H1 (cell line): ENCODE data around the gene HOXC5. TPM values are rescaled to one million over a fixed set of nuclear protein-coding genes. Genes with fewer than 3 reads are reported as not detected.

Source experiments
- CTCF ChIA-PET: fragments of 300-600 bp; sonication (Branson Sonifier 250); formaldehyde crosslinking; loops from one replicate; lab custom pipeline; 2021; ENCODE audit not compliant: partially characterized antibody; lab: Charles Lee
- POLR2A ChIA-PET: fragments of 300-600 bp; sonication (Branson Sonifier 250); formaldehyde crosslinking; loops from one replicate; lab custom pipeline; 2021; ENCODE audit warnings: inconsistent platforms; ENCODE audit not compliant: partially characterized antibody; lab: Charles Lee
- DNase-seq, 2 experiments: peaks; one replicate each; pipeline versions ENCODE4 v3.0.0 to v3.0.0-alpha.2; 2010 to 2022; ENCODE audit warnings: low spot score in 2 of 2, low read depth in 1 of 2, mixed read lengths in 1 of 2
- FAIRE-seq: peaks from 2 replicates; lab custom pipeline; 2011; peaks lifted over from hg19 to GRCh38; lab: Jason Lieb, UNC
- H2AFZ ChIP-seq: 2 replicates; pipeline ENCODE4 v1.8.1; 2012; ENCODE audit warnings: low read length, inconsistent platforms
- H2AK5ac ChIP-seq: 2 replicates; pipeline ENCODE4 v1.6.1; 2013; ENCODE audit warnings: low read depth, low read length
- H2BK120ac ChIP-seq: replicated peaks from 2 replicates; pipeline ENCODE3; 2013; ENCODE audit warnings: low read depth, low read length, inconsistent platforms
- H2BK12ac ChIP-seq: 2 replicates; pipeline ENCODE4 v1.6.1; 2013; ENCODE audit warnings: low read depth, low read length
- H2BK15ac ChIP-seq: 2 replicates; pipeline ENCODE4 v1.6.1; 2013; ENCODE audit warnings: low read length
- H2BK20ac ChIP-seq: 2 replicates; pipeline ENCODE4 v1.6.1; 2013; ENCODE audit warnings: low read length
- H2BK5ac ChIP-seq: 2 replicates; pipeline ENCODE4 v1.6.1; 2013; ENCODE audit warnings: low read depth, low read length
- H3K14ac ChIP-seq: 2 replicates; pipeline ENCODE4 v1.6.1; 2013; ENCODE audit warnings: inconsistent platforms; ENCODE audit not compliant: insufficient read length
- H3K18ac ChIP-seq: 2 replicates; pipeline ENCODE4 v1.6.1; 2013; ENCODE audit warnings: low read length; ENCODE audit errors: extremely low read depth
- H3K23ac ChIP-seq: 2 replicates; pipeline ENCODE4 v1.6.1; 2013; ENCODE audit warnings: inconsistent platforms; ENCODE audit not compliant: insufficient read length
- H3K23me2 ChIP-seq: 2 replicates; pipeline ENCODE4 v1.6.1; 2013; ENCODE audit warnings: low read depth, low read length
- H3K27ac ChIP-seq: 2 replicates; pipeline ENCODE4 v1.6.1; 2011; ENCODE audit warnings: low read depth, low read length, inconsistent platforms
- H3K27me3 ChIP-seq, 4 experiments: replicated peaks in 1 of 4; 1 replicate in 1 of 4; 2 replicates in 3 of 4; pipeline versions ENCODE4 v1.6.1 to v1.8.1; 2011 to 2013; ENCODE audit warnings: low read length in 3 of 4, mild to moderate bottlenecking in 3 of 4, inconsistent platforms in 2 of 4, mixed read lengths in 2 of 4, moderate library complexity in 1 of 4; ENCODE audit not compliant: control insufficient read depth in 3 of 4, insufficient read depth in 3 of 4; ENCODE audit errors: extremely low read depth in 1 of 4
- H3K36me3 ChIP-seq, 4 experiments: 2 replicates each; pipeline versions ENCODE4 v1.6.1 to v1.8.1; 2011 to 2013; ENCODE audit warnings: mild to moderate bottlenecking in 4 of 4, low read length in 3 of 4, moderate library complexity in 2 of 4, control low read depth in 1 of 4, inconsistent platforms in 1 of 4; ENCODE audit not compliant: insufficient read depth in 4 of 4, control insufficient read depth in 2 of 4
- H3K4ac ChIP-seq: replicated peaks from 2 replicates; pipeline ENCODE3; 2013; ENCODE audit warnings: low read length, low read depth, mixed read lengths, inconsistent platforms; ENCODE audit not compliant: insufficient read length
- H3K4me1 ChIP-seq, 4 experiments: replicated peaks in 1 of 4; 1 replicate in 1 of 4; 2 replicates in 3 of 4; pipeline versions ENCODE4 v1.6.1 to v1.8.1; 2011 to 2013; ENCODE audit warnings: low read length in 3 of 4, inconsistent platforms in 2 of 4, mixed read lengths in 1 of 4; ENCODE audit not compliant: insufficient read depth in 4 of 4, control insufficient read depth in 3 of 4
- H3K4me2 ChIP-seq, 2 experiments: 2 replicates each; pipeline versions ENCODE4 v1.6.1 to v1.8.1; 2011 to 2013; ENCODE audit warnings: low read depth in 2 of 2, low read length in 2 of 2, control low read depth in 1 of 2, inconsistent platforms in 1 of 2, mild to moderate bottlenecking in 1 of 2; ENCODE audit not compliant: insufficient read depth in 1 of 2
- H3K4me3 ChIP-seq, 4 experiments: fragments of 200-600, 300-600 bp in 1 of 4; sonication (generic), shearing (Covaris generic), sonication (Bioruptor Twin) in 1 of 4; 2 replicates each; pipeline versions ENCODE4 v1.5.1 to v1.8.1; 2011 to 2016; ENCODE audit warnings: low read length in 4 of 4, low read depth in 3 of 4, control low read depth in 2 of 4, inconsistent platforms in 2 of 4, mild to moderate bottlenecking in 2 of 4, mixed read lengths in 1 of 4, moderate library complexity in 1 of 4; ENCODE audit not compliant: insufficient read depth in 2 of 4; ENCODE audit errors: extremely low read depth in 1 of 4
- H3K56ac ChIP-seq: replicated peaks from 2 replicates; pipeline ENCODE3; 2013; ENCODE audit warnings: low read depth, mild to moderate bottlenecking, mixed read lengths, low read length, inconsistent platforms; ENCODE audit not compliant: insufficient read length
- H3K79me1 ChIP-seq: 2 replicates; pipeline ENCODE4 v1.6.1; 2013; ENCODE audit warnings: low read depth, low read length, control low read depth
- H3K79me2 ChIP-seq, 2 experiments: 2 replicates each; pipeline versions ENCODE4 v1.6.1 to v1.8.1; 2012 to 2013; ENCODE audit warnings: low read length in 2 of 2, mild to moderate bottlenecking in 2 of 2, inconsistent platforms in 1 of 2; ENCODE audit not compliant: insufficient read depth in 2 of 2, control insufficient read depth in 1 of 2
- H3K9ac ChIP-seq, 4 experiments: replicated peaks in 1 of 4; 1 replicate in 1 of 4; 2 replicates in 3 of 4; pipeline versions ENCODE4 v1.6.1 to v1.8.1; 2011 to 2013; ENCODE audit warnings: low read depth in 3 of 4, low read length in 3 of 4, control low read depth in 2 of 4, mild to moderate bottlenecking in 2 of 4, moderate library complexity in 2 of 4, inconsistent platforms in 1 of 4; ENCODE audit errors: extremely low read depth in 1 of 4
- H3K9me3 ChIP-seq, 2 experiments: 2 replicates each; pipeline versions ENCODE4 v1.6.1 to v1.8.1; 2012 to 2013; ENCODE audit warnings: mild to moderate bottlenecking in 2 of 2, moderate library complexity in 2 of 2, control low read depth in 1 of 2, inconsistent platforms in 1 of 2, low read depth in 1 of 2, low read length in 1 of 2, mixed read lengths in 1 of 2; ENCODE audit not compliant: insufficient read depth in 2 of 2
- H4K20me1 ChIP-seq, 2 experiments: replicated peaks in 1 of 2; 2 replicates each; pipeline versions ENCODE3 to v1.8.1; 2011 to 2013; ENCODE audit warnings: inconsistent platforms in 2 of 2, low read length in 2 of 2, mild to moderate bottlenecking in 1 of 2; ENCODE audit not compliant: insufficient read depth in 2 of 2, control insufficient read depth in 1 of 2
- H4K5ac ChIP-seq: 2 replicates; pipeline ENCODE4 v1.6.1; 2013; ENCODE audit warnings: low read length, low read depth, mixed read lengths, inconsistent platforms; ENCODE audit not compliant: insufficient read length
- H4K8ac ChIP-seq: 2 replicates; pipeline ENCODE4 v1.8.0; 2013; ENCODE audit warnings: mild to moderate bottlenecking, moderate library complexity, low read length, inconsistent platforms; ENCODE audit not compliant: insufficient read depth; ENCODE audit errors: extremely low read depth
- H4K91ac ChIP-seq: replicated peaks from 2 replicates; pipeline ENCODE3; 2013; ENCODE audit warnings: low read length, mixed read lengths, inconsistent platforms; ENCODE audit not compliant: insufficient read length
- WGBS, 2 experiments: shearing (Covaris generic) in 1 of 2; methylation state at CpG; one replicate each; pipeline versions ENCODE4 v1.1.6 to v1.1.7; 2013 to 2015; ENCODE audit warnings: low lambda C conversion rate in 2 of 2, mixed read lengths in 2 of 2, inconsistent platforms in 1 of 2, low coverage in 1 of 2, missing lambda C conversion rate in 1 of 2; ENCODE audit not compliant: insufficient replicate concordance in 2 of 2, insufficient coverage in 1 of 2, insufficient read length in 1 of 2; ENCODE audit errors: extremely low coverage in 1 of 2, missing lambda C conversion rate in 1 of 2; 5-methylcytosine and 5-hydroxymethylcytosine counted together
- polyA plus RNA-seq, 7 experiments: library from polyadenylated mRNA; depleted of rRNA in 3 of 7; stranded (reverse) in 5 of 7; unstranded in 2 of 7; fragments of >200 nt in 5 of 7; fragments of 200-250 nt in 2 of 7; gene quantifications; 1 replicate in 5 of 7; 2 replicates in 1 of 7; 4 replicates in 1 of 7; pipeline versions ENCODE4 v1.2.1 to v1.2.3, GENCODE V29; 2011 to 2013; ENCODE audit warnings: missing spikeins in 2 of 7, mixed read lengths in 2 of 7
- total RNA-seq: library from RNA; stranded (reverse); fragmentation: NEBNext Ultra II Directional; extraction: Animal tissue kit (Norgen Biotek cat#: 25700); gene quantifications from 2 replicates; pipeline ENCODE4 v1.2.1, GENCODE V29; 2021

The HOXC5 gene
- total and polyA plus RNA-seq, 2 of the 8 experiments (the other 6 are each of a cell fraction or from before 2014, with no cell fraction given) = not detected

DNA sequence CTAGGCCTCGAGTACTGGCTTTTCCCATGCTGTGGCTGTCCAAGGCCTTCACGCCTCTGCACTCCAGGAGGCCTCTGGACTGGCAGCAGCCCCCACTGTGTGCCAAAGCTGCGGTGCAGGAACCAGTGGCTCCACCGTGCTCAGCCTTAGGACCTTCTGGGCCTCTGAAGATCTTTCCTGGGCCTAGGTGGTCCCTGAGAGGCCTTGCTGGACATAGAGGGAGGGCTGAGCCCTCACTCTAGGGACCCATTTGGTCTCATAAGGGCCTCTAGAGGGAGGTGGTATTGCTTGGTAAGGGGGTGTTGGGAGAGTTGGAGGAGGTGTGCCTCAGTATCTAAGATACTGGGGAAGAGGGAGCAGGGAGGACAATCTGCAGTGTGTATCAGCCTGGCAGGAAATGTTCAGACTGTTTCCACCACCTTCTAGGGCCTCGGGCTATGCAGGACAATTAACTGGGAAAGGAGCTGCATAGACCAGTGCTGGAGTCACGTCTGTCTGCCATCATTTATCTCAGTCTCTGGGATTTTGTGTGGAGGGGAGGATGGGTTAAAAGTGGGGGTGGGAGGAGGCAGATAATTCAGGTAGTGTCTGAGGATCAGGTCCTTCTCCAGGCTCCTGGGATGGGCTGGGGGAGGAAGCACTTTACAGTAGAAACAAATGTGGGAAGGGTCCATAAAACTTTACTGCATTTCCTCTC lies 2.9 kb downstream of the HOXC5 start:
- Histone ChIP-seq H2BK12ac (no peak overlapping the region; the same call in 1 of the 2 replicates), H3K23me2 (no peaks in the 10 kb centered on the region), H4K5ac (no peak overlapping the region), H3K18ac (no peak overlapping the region; the same call in 1 of the 2 replicates), H2BK5ac (no peak overlapping the region), H2BK20ac (no peak overlapping the region), H3K56ac (no peak overlapping the region), H3K27me3 (peaks cover 96 to 100% (median 99%) of the 10 kb centered on the region in 4 experiments), H3K14ac (no peak overlapping the region), H2AFZ (no peak overlapping the region), H4K91ac (no peak overlapping the region), H3K79me1 (no peaks in the 10 kb centered on the region), H3K4me3 (no peak overlapping the region), H3K36me3 (peaks cover 0 to 7% (median 0%) of the 10 kb centered on the region in 4 experiments; a peak in 1 of 8 replicates), H2BK120ac (no peak overlapping the region), H3K9me3 (no peaks in the 10 kb centered on the region; a peak in 2 of 4 replicates), H3K79me2 (no peaks in the 10 kb centered on the region), H4K8ac (no peak overlapping the region), H3K4ac (no peak overlapping the region), H3K4me2 (no peak overlapping the region), H2AK5ac (no peak overlapping the region), H3K9ac (no peak overlapping the region), H3K23ac (no peak overlapping the region), H4K20me1 (peaks cover 12 to 23% of the 10 kb centered on the region in 2 experiments), H3K4me1 (peaks cover 0 to 5% (median 0%) of the 10 kb centered on the region in 4 experiments; a peak in 4 of 7 replicates), H2BK15ac (no peak overlapping the region), H3K27ac (no peak overlapping the region)
- DNase-seq (no peak), FAIRE-seq (no peak)
- CTCF ChIA-PET = interaction anchor here (0.6 to 20.0 kb wide), 13 partner anchors 9 to 289 kb away, joined by 3 to 339 read pairs (median 3); partner anchors contain the start of genes HOXC10, HOXC4 and SMUG1
- WGBS, 2 experiments = 45% methylated on average over 6 of the region's 6 CpGs; no CpG with 5 or more reads in 1 of the 2 experiments
- POLR2A ChIA-PET = interaction anchor here (1.0 kb wide), 1 partner anchor 17 kb away, joined by 3 read pairs; no protein-coding TSS in a partner anchor
